Left ventricle myocardium inferior (tissue), 1 donor: ENCODE data around the gene DNAJB13. TPM values are rescaled to one million over a fixed set of nuclear protein-coding genes. Genes with fewer than 3 reads are reported as not detected.
A peak's percentile ranks its signal among the peaks of the same experiment; 100 is the strongest.

Experiments
- DNase-seq: peaks from one replicate; pipeline ENCODE4 v3.0.0-alpha.2; 2020
- H3K27ac ChIP-seq: fragments of 200-600 bp; replicated peaks from 2 replicates; pipeline ENCODE4 v1.8.0; 2021
- H3K27me3 ChIP-seq: fragments of 200-600 bp; 2 replicates; pipeline ENCODE4 v1.8.0; 2021; ENCODE audit warnings: low read depth
- H3K36me3 ChIP-seq: fragments of 200-600 bp; 2 replicates; pipeline ENCODE4 v1.8.0; 2021
- H3K4me1 ChIP-seq: fragments of 200-600 bp; 2 replicates; pipeline ENCODE4 v1.8.0; 2021
- H3K4me3 ChIP-seq: fragments of 200-600 bp; 2 replicates; pipeline ENCODE4 v1.8.0; 2021; ENCODE audit warnings: mild to moderate bottlenecking, moderate library complexity
- H3K9me3 ChIP-seq: fragments of 200-600 bp; replicated peaks from 2 replicates; pipeline ENCODE4 v1.8.0; 2021
- intact Hi-C: fragments of 100-400 bp; cut with micrococcal nuclease; formaldehyde crosslinking; loops from one replicate; pipeline ENCODE4 v1.11.0; 2022
- total RNA-seq: library from RNA; stranded (reverse); fragmentation: NEBNext Ultra II Directional; extraction: Animal tissue kit (Norgen Biotek cat#: 25700); gene quantifications from one replicate; pipeline ENCODE4 v1.2.1, GENCODE V29; 2021
- TF ChIP-seq, protein P1 (sequence below): fragments of 200-600 bp; IDR thresholded peaks from 2 replicates; pipeline ENCODE4 v1.8.0; 2021; ENCODE audit warnings: antibody characterized with exemption, mild to moderate bottlenecking, borderline replicate concordance
- donor health status: DM: no; HTN: yes; CAD: no; lungs with severe emphysema.

DNAJB13 gene
- total RNA-seq, 1 donor from 2014 or later: not detected

DNA sequence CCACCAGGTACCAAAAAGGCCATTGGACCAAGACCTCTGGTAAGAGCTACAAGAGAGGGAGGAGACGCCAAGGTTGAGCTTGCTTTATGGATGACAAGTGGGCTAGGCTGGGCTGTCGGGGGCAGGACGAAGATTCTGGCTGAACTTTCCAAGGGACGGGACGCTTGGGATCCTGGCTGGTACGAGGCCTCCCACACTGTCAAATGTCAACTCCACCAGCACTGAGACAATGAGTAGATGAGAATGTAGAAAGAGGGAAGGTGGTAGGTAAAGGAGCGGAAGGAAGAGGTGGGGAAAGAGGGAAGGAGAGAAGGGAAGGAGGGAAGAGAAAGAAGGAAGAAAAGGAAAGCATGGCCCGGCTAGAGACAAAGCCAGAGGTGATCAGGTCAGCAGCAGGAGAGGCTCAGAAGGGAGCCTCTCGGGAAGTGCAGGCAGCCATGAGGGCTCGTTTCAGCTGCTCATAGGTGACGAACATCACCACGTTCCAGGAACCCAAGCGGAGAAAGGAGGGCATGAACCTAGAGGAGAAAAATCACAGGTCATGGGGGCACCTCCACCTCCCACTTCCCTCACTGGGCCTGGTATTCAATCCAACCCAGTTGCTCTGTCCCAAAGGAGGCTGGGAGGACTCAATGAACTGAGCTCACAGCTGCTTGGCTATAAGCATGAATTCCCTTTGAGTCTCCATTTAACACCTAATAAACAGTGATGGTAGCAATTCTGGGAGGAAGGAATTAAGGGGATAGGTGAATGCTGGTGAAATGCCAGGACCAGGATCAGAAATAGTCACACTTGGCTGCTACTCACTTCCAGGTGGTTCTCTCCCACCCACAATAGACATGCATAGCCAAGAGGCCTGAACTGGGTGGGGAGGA lies 24.0 kb downstream of the DNAJB13 start:
- no peak overlapping the region for H3K4me3 ChIP-seq
- H3K36me3 ChIP-seq: peaks cover 29% of the 10 kb centered on the region
- no peaks in the 10 kb centered on the region for H3K27me3 ChIP-seq
- DNase-seq: no peak
- peaks cover 17% of the 10 kb centered on the region for H3K4me1 ChIP-seq
- intact Hi-C loops: no loop called here
- peak overlapping the region; percentile 54 for H3K27ac ChIP-seq
- no peaks in the 10 kb centered on the region for H3K9me3 ChIP-seq
- TF ChIP-seq, protein P1, sequence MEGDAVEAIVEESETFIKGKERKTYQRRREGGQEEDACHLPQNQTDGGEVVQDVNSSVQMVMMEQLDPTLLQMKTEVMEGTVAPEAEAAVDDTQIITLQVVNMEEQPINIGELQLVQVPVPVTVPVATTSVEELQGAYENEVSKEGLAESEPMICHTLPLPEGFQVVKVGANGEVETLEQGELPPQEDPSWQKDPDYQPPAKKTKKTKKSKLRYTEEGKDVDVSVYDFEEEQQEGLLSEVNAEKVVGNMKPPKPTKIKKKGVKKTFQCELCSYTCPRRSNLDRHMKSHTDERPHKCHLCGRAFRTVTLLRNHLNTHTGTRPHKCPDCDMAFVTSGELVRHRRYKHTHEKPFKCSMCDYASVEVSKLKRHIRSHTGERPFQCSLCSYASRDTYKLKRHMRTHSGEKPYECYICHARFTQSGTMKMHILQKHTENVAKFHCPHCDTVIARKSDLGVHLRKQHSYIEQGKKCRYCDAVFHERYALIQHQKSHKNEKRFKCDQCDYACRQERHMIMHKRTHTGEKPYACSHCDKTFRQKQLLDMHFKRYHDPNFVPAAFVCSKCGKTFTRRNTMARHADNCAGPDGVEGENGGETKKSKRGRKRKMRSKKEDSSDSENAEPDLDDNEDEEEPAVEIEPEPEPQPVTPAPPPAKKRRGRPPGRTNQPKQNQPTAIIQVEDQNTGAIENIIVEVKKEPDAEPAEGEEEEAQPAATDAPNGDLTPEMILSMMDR: no peak

GRCh38 chr11:73975479-73975757 lies 24.6 kb downstream of the DNAJB13 start:
- Histone ChIP-seq H3K27me3 (no peaks in the 10 kb centered on the region), H3K4me1 (peaks cover 17% of the 10 kb centered on the region), H3K36me3 (peaks cover 29% of the 10 kb centered on the region), H3K9me3 (no peaks in the 10 kb centered on the region), H3K4me3 (no peak overlapping the region), H3K27ac (no peak overlapping the region)
- TF ChIP-seq, protein P1: no peak
- intact Hi-C loops: no loop called here
- no peak for DNase-seq

DNA sequence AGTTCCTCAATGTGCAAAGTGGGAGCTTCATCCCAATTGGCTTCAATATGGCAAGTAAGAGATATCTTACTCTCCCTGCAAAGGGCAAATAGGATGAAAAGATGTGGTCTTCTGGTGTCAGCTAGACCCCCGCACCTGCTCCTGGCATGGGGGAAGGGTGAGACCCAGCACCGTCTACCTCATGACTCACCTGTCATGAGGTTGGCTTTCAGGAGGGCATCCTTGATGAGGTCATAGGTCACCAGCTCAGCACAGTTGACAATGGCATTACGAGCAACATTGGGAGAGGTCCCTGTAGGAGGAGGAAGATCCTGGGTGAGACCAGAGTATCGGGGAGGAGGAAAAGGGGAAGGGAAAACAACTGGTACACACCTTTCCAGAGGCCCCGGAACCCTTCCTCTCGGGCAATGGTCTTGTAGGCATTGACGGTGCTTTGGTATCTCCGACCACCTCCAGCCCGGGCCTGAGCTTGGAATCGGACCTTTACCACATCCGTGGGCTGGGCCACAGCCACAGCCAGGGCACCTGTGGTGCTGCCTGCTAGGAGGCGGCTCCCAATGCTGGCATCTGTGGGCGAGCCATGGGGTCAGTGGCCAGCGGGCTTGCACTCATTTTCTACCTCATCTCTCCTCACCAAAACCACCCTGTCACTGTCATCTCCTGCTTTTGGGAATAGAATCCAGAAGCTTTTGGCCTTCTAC lies 25.8 kb downstream of the DNAJB13 start:
- intact Hi-C loops: no loop called here
- TF ChIP-seq, protein P1: no peak
- peaks cover 29% of the 10 kb centered on the region for H3K36me3 ChIP-seq
- no peak for DNase-seq
- H3K4me1 ChIP-seq: peaks cover 17% of the 10 kb centered on the region
- no peaks in the 10 kb centered on the region for H3K9me3 ChIP-seq
- H3K27ac ChIP-seq: no peak overlapping the region
- no peaks in the 10 kb centered on the region for H3K27me3 ChIP-seq
- no peak overlapping the region for H3K4me3 ChIP-seq

DNA sequence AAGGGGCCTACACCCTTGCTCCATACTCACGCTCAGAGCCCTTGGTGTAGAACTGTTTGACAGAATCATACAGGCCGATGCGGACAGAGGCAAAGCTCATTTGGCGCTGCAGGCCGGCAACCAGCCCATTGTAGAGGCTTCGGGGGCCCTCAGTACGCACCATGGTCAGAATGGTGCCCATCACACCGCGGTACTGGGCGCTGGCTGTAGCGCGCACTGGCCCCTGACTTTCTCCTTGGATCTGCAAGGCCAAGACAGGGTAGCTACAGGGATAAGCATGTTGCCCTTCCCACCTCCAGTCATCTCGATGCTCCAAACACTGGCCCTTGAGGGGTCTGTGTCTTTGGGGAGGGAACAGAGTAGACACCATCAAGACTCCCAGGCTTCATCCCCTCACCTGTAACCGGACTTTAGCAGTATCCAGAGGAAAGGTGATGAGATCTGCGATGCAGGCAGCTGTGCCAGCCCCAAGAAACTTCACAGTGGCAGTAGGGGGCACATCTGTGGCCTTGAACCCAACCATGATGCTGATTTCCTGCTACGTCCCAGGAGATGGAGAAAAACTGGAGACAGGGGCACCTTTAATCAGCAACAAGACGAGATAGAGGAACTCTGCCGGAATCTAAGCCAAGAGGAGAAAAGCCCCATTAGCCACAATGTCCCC lies 27.2 kb downstream of the DNAJB13 start:
- H3K27me3 ChIP-seq: no peaks in the 10 kb centered on the region
- H3K4me3 ChIP-seq: no peak overlapping the region
- intact Hi-C loops: no loop called here
- no peak overlapping the region for H3K27ac ChIP-seq
- TF ChIP-seq, protein P1: no peak
- H3K36me3 ChIP-seq: peaks cover 29% of the 10 kb centered on the region
- DNase-seq: no peak
- H3K4me1 ChIP-seq: peaks cover 27% of the 10 kb centered on the region
- no peaks in the 10 kb centered on the region for H3K9me3 ChIP-seq

- H3K36me3 ChIP-seq: peaks cover 29% of the 10 kb centered on the region
- H3K27ac ChIP-seq: no peak overlapping the region
- intact Hi-C loops: no loop called here
- TF ChIP-seq, protein P1: no peak
- no peak for DNase-seq
- H3K4me3 ChIP-seq: no peak overlapping the region
- H3K4me1 ChIP-seq: peaks cover 26% of the 10 kb centered on the region
- H3K9me3 ChIP-seq: no peaks in the 10 kb centered on the region
- no peaks in the 10 kb centered on the region for H3K27me3 ChIP-seq
Measured at GRCh38 chr11:73978576-73979086, 27.8 kb downstream of the DNAJB13 start.
